CD14-positive monocyte (primary cell): ENCODE measurements around the gene TRIM36. TPM values are rescaled to one million over a fixed set of nuclear protein-coding genes. Genes with fewer than 3 reads are reported as not detected.
A peak's percentile ranks its signal among the peaks of the same experiment; 100 is the strongest.

Source experiments
- DNase-seq, 3 donors: peaks; one replicate each; pipeline ENCODE4 v3.0.0-alpha.2; 2011 to 2022
- H2AFZ ChIP-seq: 2 replicates; pipeline ENCODE4 v1.6.0; 2012; ENCODE audit warnings: mild to moderate bottlenecking, low read depth, low read length, inconsistent platforms; ENCODE audit not compliant: insufficient read depth, poor library complexity, severe bottlenecking
- H3K27ac ChIP-seq, 2 donors: 1 replicate in 1 of 2; 2 replicates in 1 of 2; pipeline ENCODE4 v1.5.1; 2012 to 2013; ENCODE audit warnings: low read length in 2 of 2, control low read depth in 1 of 2, inconsistent platforms in 1 of 2, low read depth in 1 of 2, mild to moderate bottlenecking in 1 of 2
- H3K27me3 ChIP-seq, 2 donors: one replicate each; pipeline versions ENCODE4 v1.6.0 to v1.6.1; 2011 to 2013; ENCODE audit warnings: low read length in 2 of 2; ENCODE audit not compliant: control insufficient read depth in 2 of 2, insufficient read depth in 2 of 2
- H3K36me3 ChIP-seq, 2 donors: replicated peaks in 1 of 2; 1 replicate in 1 of 2; 2 replicates in 1 of 2; pipeline versions ENCODE4 v1.5.1 to v1.6.1; 2012 to 2013; ENCODE audit warnings: low read length in 2 of 2, control low read depth in 1 of 2, inconsistent platforms in 1 of 2, mild to moderate bottlenecking in 1 of 2; ENCODE audit not compliant: insufficient read depth in 2 of 2, control insufficient read depth in 1 of 2
- H3K4me1 ChIP-seq, 2 donors: 1 replicate in 1 of 2; 2 replicates in 1 of 2; pipeline versions ENCODE4 v1.5.1 to v1.6.1; 2012 to 2013; ENCODE audit warnings: low read length in 2 of 2, control low read depth in 1 of 2, inconsistent platforms in 1 of 2, mild to moderate bottlenecking in 1 of 2, moderate library complexity in 1 of 2; ENCODE audit not compliant: insufficient read depth in 2 of 2, control insufficient read depth in 1 of 2
- H3K4me2 ChIP-seq: replicated peaks from 2 replicates; pipeline ENCODE3; 2012; ENCODE audit warnings: low read length, moderate library complexity, mild to moderate bottlenecking; ENCODE audit not compliant: poor library complexity, severe bottlenecking; ENCODE audit errors: extremely low read depth
- H3K4me3 ChIP-seq, 3 experiments: fragments of 200-600 bp in 1 of 3; sonication (generic) in 1 of 3; replicated peaks in 1 of 3; 1 replicate in 2 of 3; 2 replicates in 1 of 3; pipeline ENCODE4 v1.5.1; 2011 to 2013; ENCODE audit warnings: low read length in 3 of 3, mild to moderate bottlenecking in 3 of 3, control low read depth in 2 of 3, low read depth in 2 of 3, inconsistent platforms in 1 of 3, moderate library complexity in 1 of 3
- H3K79me2 ChIP-seq: 2 replicates; pipeline ENCODE4 v1.6.0; 2012; ENCODE audit warnings: mild to moderate bottlenecking, control low read depth, inconsistent platforms, low read length, moderate library complexity; ENCODE audit not compliant: insufficient read depth
- H3K9ac ChIP-seq: 2 replicates; pipeline ENCODE4 v1.6.0; 2017; ENCODE audit warnings: low read length, mild to moderate bottlenecking; ENCODE audit not compliant: insufficient read depth, poor library complexity, severe bottlenecking
- H3K9me3 ChIP-seq, 2 donors: replicated peaks in 1 of 2; 1 replicate in 1 of 2; 2 replicates in 1 of 2; pipeline versions ENCODE4 v1.5.1 to v1.6.1; 2012 to 2013; ENCODE audit warnings: low read length in 2 of 2, control low read depth in 1 of 2; ENCODE audit not compliant: control insufficient read depth in 1 of 2, insufficient read depth in 1 of 2
- H4K20me1 ChIP-seq: 2 replicates; pipeline ENCODE4 v1.6.0; 2012; ENCODE audit warnings: mild to moderate bottlenecking, low read length, control low read depth, moderate library complexity; ENCODE audit not compliant: insufficient read depth
- H3K27ac Mint-ChIP-seq, 7 donors: one replicate each; pipeline ENCODE4 v1.8.0; 2020; ENCODE audit warnings: mild to moderate bottlenecking in 7 of 7, mixed read lengths in 7 of 7, moderate library complexity in 6 of 7, inconsistent platforms in 2 of 7
- H3K27me3 Mint-ChIP-seq, 3 donors: one replicate each; pipeline ENCODE4 v1.8.0; 2021 to 2022; ENCODE audit warnings: low read depth in 3 of 3, mild to moderate bottlenecking in 3 of 3, mixed read lengths in 3 of 3, moderate library complexity in 3 of 3, inconsistent platforms in 1 of 3
- H3K36me3 Mint-ChIP-seq, 2 donors: one replicate each; pipeline ENCODE4 v1.8.0; 2020; ENCODE audit warnings: mixed read lengths in 2 of 2, inconsistent platforms in 1 of 2, mild to moderate bottlenecking in 1 of 2
- H3K4me1 Mint-ChIP-seq: one replicate; pipeline ENCODE4 v1.8.0; 2020; ENCODE audit warnings: mild to moderate bottlenecking, mixed read lengths
- H3K4me3 Mint-ChIP-seq, 2 donors: one replicate each; pipeline ENCODE4 v1.8.0; 2020; ENCODE audit warnings: mild to moderate bottlenecking in 2 of 2, mixed read lengths in 2 of 2, moderate library complexity in 1 of 2
- H3K9me3 Mint-ChIP-seq, 7 donors: one replicate each; pipeline ENCODE4 v1.8.0; 2020 to 2022; ENCODE audit warnings: mixed read lengths in 7 of 7, mild to moderate bottlenecking in 6 of 7, moderate library complexity in 6 of 7, inconsistent platforms in 2 of 7
- CTCF ChIP-seq: fragments of 200-600 bp; IDR thresholded peaks from one replicate; pipeline ENCODE4 v1.8.0; 2022; ENCODE audit warnings: antibody characterized with exemption, mild to moderate bottlenecking
- WGBS: methylation state at CpG from one replicate; pipeline ENCODE4 v1.1.5; 2013; ENCODE audit warnings: missing lambda C conversion rate; ENCODE audit not compliant: insufficient coverage; 5-methylcytosine and 5-hydroxymethylcytosine counted together
- intact Hi-C, 2 donors: fragments of 100-400 bp; cut with micrococcal nuclease; formaldehyde crosslinking; loops; one replicate each; pipeline versions ENCODE4 v1.15.0 to v1.15.1; 2023
- polyA plus RNA-seq, 3 donors: library from polyadenylated mRNA; depleted of rRNA in 1 of 3; unstranded in 2 of 3; stranded (reverse) in 1 of 3; fragments of 300-500 nt in 2 of 3; fragments of >200 nt in 1 of 3; fragmentation: Illumina TruSeq in 2 of 3; gene quantifications; 1 replicate in 2 of 3; 2 replicates in 1 of 3; pipeline ENCODE4 v1.2.3, GENCODE V29; 2012 to 2021

The TRIM36 gene
- polyA plus RNA-seq, 3 donors, result 1.7 to 2.3 (median 1.9) TPM

GRCh38 chr5:115209279-115209678 lies 39.6 kb upstream of the TRIM36 start:
- intact Hi-C loops, result no loop called here

GRCh38 chr5:115202952-115203351 lies 33.2 kb upstream of the TRIM36 start:
- no peak overlapping the region for H3K4me3 Mint-ChIP-seq
- peaks cover 11 to 13% of the 10 kb centered on the region in 2 donors for H3K36me3 Mint-ChIP-seq
- no peak overlapping the region for H3K4me3 ChIP-seq
- no peak overlapping the region for H3K9ac ChIP-seq
- WGBS, result 83% methylated on average over 1 of the region's 1 CpG
- intact Hi-C loops, result no loop called here
- no peaks in the 10 kb centered on the region for H3K9me3 ChIP-seq
- no peak overlapping the region for H3K4me2 ChIP-seq
- peaks cover 0 to under 1% of the 10 kb centered on the region in 2 donors for H3K4me1 ChIP-seq
- H3K9me3 Mint-ChIP-seq, result peaks cover 0 to 3% (median 0%) of the 10 kb centered on the region in 7 donors
- no peak for DNase-seq
- H3K27me3 ChIP-seq, result no peaks in the 10 kb centered on the region
- no peak overlapping the region for H3K27ac Mint-ChIP-seq
- no peak for TF ChIP-seq CTCF
- H3K4me1 Mint-ChIP-seq, result peaks cover 5% of the 10 kb centered on the region
- H3K27me3 Mint-ChIP-seq, result peaks cover 0 to 5% (median 2%) of the 10 kb centered on the region in 3 donors
- H3K79me2 ChIP-seq, result no peaks in the 10 kb centered on the region
- no peaks in the 10 kb centered on the region for H4K20me1 ChIP-seq
- no peak overlapping the region for H3K27ac ChIP-seq
- H2AFZ ChIP-seq, result no peak overlapping the region
- peaks cover 0 to 9% of the 10 kb centered on the region in 2 donors for H3K36me3 ChIP-seq

More at GRCh38 chr5:115209279-115209678, 39.6 kb upstream of the TRIM36 start:
- DNase-seq, result peak; percentile 80 to 92 (median 89)
- Mint-ChIP-seq H3K9me3 (no peaks in the 10 kb centered on the region), H3K4me1 (peaks cover 20% of the 10 kb centered on the region), H3K27me3 (no peaks in the 10 kb centered on the region), H3K27ac (peak overlapping the region; percentile 83 to 91 (median 89)), H3K4me3 (peak overlapping the region; percentile 31 to 71), H3K36me3 (peaks cover 25 to 27% of the 10 kb centered on the region in 2 donors)
- H3K4me1 ChIP-seq, result peaks cover 11 to 22% of the 10 kb centered on the region in 2 donors
- peak overlapping the region in 1 of 3 experiments; percentile 43 for H3K4me3 ChIP-seq
- TF ChIP-seq CTCF, result no peak
- H4K20me1 ChIP-seq, result peaks cover 5% of the 10 kb centered on the region
- whole genome bisulfite sequencing, result 0% methylated on average over 1 of the region's 3 CpGs
- no peak overlapping the region for H3K9ac ChIP-seq
- peak overlapping the region in 1 of 2 donors; percentile 67 for H3K27ac ChIP-seq
- peaks cover 24 to 37% of the 10 kb centered on the region in 2 donors for H3K36me3 ChIP-seq
- H3K27me3 ChIP-seq, result no peaks in the 10 kb centered on the region
- no peak overlapping the region for H2AFZ ChIP-seq
- H3K4me2 ChIP-seq, result peak overlapping the region; percentile 44
- H3K9me3 ChIP-seq, result no peaks in the 10 kb centered on the region
- no peaks in the 10 kb centered on the region for H3K79me2 ChIP-seq
